HG02588 (cell line): ENCODE data around the gene BMP8B.

ENCODE experiments used
- ATAC-seq: cut with Tn5 transposase; IDR thresholded peaks from one replicate; pipeline ENCODE4 v1.9.1; 2021; ENCODE audit warnings: mild to moderate bottlenecking, moderate library complexity; ENCODE audit not compliant: unreplicated experiment

Gene BMP8B

GRCh38 chr1:39760074-39761008 lies 28.3 kb downstream of the BMP8B start:
- ATAC-seq = no peak

GRCh38 chr1:39759436-39759726 lies 29.3 kb downstream of the BMP8B start:
- ATAC-seq = no peak

GRCh38 chr1:39758556-39759435 lies 29.9 kb downstream of the BMP8B start:
- ATAC-seq = no peak

GRCh38 chr1:39757501-39757900 lies 31.2 kb downstream of the BMP8B start:
- ATAC-seq = no peak

GRCh38 chr1:39755965-39756659 lies 32.6 kb downstream of the BMP8B start:
- ATAC-seq = no peak

- no peak for ATAC-seq
These were observed 33.7 kb downstream of the BMP8B start for GRCh38 chr1:39754906-39755504.

GRCh38 chr1:39754026-39754570 lies 34.6 kb downstream of the BMP8B start:
- no peak for ATAC-seq

GRCh38 chr1:39753132-39754025 lies 35.3 kb downstream of the BMP8B start:
- ATAC-seq = no peak

GRCh38 chr1:39752703-39753102 lies 36.0 kb downstream of the BMP8B start:
- no peak for ATAC-seq

GRCh38 chr1:39751595-39751994 lies 37.1 kb downstream of the BMP8B start:
- no peak for ATAC-seq

GRCh38 chr1:39745016-39745670 lies 43.5 kb downstream of the BMP8B start:
- no peak for ATAC-seq

- peak; percentile 93 for ATAC-seq
These were observed 49.9 kb downstream of the BMP8B start, which contains the start of gene PPIE for GRCh38 chr1:39738622-39739366. Gene PPIE (plus strand): TSS chr1:39738882. CDS start chr1:39738901, 19 bp downstream.

GRCh38 chr1:39737546-39738169 lies 51.0 kb downstream of the BMP8B start:
- no peak for ATAC-seq

GRCh38 chr1:39735731-39736130 lies 52.9 kb downstream of the BMP8B start:
- ATAC-seq = no peak

GRCh38 chr1:39733161-39733560 lies 55.5 kb downstream of the BMP8B start:
- ATAC-seq = no peak

GRCh38 chr1:39732730-39733129 lies 55.9 kb downstream of the BMP8B start:
- no peak for ATAC-seq

GRCh38 chr1:39729842-39730241 lies 58.8 kb downstream of the BMP8B start:
- no peak for ATAC-seq

- ATAC-seq = no peak
These were observed 59.6 kb downstream of the BMP8B start for GRCh38 chr1:39729030-39729429.
